ENCODE data around the gene SUMO3. TPM values are rescaled to one million over a fixed set of nuclear protein-coding genes. Genes with fewer than 3 reads are reported as not detected.
A peak's percentile ranks its signal among the peaks of the same experiment; 100 is the strongest.

SUMO3 gene
- total RNA-seq, 1 donor: 102 TPM

DNA sequence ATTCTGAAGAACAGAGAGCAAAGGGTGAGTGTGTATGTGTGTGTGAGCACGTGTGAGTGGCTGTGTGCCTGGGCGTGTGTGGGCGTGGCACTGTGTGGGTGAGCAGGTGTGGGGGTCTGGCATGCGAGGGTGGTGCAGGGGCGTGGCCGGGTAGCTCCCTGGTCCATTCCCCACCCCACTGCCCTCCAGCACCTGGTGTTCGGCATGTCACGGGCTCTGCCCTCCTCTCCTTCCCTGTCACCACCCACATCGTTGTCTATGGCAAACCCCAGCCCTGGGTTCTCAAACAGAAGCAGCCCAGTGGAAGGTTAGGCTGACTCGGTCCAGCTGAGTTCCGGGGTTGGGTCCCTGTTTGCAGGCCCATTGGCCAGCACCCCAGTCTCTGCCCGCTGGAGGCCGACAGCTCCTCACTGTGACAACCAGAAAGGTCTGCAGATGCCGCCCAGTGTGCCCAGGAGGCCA, 56.1 kb downstream of the SUMO3 start:
- no peak for DNase-seq (ENCODE audit: low read depth)
- TF ChIP-seq, protein P1, sequence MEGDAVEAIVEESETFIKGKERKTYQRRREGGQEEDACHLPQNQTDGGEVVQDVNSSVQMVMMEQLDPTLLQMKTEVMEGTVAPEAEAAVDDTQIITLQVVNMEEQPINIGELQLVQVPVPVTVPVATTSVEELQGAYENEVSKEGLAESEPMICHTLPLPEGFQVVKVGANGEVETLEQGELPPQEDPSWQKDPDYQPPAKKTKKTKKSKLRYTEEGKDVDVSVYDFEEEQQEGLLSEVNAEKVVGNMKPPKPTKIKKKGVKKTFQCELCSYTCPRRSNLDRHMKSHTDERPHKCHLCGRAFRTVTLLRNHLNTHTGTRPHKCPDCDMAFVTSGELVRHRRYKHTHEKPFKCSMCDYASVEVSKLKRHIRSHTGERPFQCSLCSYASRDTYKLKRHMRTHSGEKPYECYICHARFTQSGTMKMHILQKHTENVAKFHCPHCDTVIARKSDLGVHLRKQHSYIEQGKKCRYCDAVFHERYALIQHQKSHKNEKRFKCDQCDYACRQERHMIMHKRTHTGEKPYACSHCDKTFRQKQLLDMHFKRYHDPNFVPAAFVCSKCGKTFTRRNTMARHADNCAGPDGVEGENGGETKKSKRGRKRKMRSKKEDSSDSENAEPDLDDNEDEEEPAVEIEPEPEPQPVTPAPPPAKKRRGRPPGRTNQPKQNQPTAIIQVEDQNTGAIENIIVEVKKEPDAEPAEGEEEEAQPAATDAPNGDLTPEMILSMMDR (IDR thresholded peaks at IDR 0.05; ENCODE audit: insufficient read depth, low read depth, low read length): no peak
- no peak overlapping the region for H3K4me3 ChIP-seq (ENCODE audit: low read depth, low read length)

DNA sequence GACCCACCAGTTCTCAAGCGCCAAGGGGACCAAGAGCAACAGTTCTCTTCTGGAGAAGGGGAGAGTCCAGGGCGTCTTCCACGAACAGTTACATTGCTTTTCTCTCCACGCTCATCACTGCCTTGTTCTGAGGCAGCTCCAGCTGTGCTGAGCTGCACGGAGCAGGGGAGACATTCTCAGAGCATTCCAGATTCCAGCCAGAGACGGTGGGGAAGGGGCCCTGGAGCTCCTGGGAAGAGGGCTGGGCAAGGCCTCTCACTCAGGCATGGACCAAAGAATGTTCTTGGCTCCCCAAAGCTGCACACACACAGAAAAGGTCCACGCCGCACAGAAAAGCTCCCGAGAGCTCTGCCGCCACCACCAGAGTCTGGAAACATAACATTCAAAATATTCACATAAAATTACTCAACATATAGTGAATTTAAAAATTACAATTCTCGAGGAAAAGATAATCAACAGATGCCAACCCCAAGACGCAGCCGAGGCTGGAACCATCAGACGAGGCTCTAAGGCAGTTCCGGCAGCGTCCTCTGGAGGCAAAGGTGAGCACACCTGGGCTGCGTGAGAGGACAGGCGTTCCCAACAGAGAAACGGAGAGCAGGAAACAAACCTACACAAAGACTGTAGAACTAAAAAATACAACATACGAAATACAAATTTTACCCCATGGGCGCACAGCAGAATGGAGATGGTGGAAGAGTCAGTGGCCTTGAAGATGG, 56.7 kb downstream of the SUMO3 start:
- no peak for DNase-seq (ENCODE audit: low read depth)
- TF ChIP-seq, protein P1 (IDR thresholded peaks at IDR 0.05; ENCODE audit: insufficient read depth, low read depth, low read length): peak; percentile 22
- no peak overlapping the region for H3K4me3 ChIP-seq (ENCODE audit: low read depth, low read length)

DNA sequence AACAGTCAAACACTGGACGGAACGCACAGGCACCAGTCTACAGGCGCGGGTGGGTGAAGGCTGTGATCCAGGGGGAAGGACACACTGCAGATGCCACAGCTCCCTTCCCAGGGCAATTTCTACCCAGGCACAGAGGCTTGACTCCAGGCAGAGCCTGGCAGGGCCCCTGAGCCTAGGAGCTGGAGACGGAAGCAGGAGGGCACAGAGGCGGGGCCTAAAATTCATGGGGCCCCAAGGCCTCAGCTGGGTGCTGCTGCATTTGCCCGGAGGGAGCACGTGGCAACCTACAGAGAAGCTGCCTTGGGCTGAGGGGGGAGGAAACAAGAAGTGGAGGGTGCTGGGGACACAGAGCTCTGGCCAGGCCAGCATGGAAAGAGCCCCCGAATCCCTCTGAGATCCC, 57.5 kb downstream of the SUMO3 start:
- no peak overlapping the region for H3K4me3 ChIP-seq (ENCODE audit: low read depth, low read length)
- TF ChIP-seq, protein P1 (IDR thresholded peaks at IDR 0.05; ENCODE audit: insufficient read depth, low read depth, low read length): no peak
- DNase-seq (ENCODE audit: low read depth): no peak

DNA sequence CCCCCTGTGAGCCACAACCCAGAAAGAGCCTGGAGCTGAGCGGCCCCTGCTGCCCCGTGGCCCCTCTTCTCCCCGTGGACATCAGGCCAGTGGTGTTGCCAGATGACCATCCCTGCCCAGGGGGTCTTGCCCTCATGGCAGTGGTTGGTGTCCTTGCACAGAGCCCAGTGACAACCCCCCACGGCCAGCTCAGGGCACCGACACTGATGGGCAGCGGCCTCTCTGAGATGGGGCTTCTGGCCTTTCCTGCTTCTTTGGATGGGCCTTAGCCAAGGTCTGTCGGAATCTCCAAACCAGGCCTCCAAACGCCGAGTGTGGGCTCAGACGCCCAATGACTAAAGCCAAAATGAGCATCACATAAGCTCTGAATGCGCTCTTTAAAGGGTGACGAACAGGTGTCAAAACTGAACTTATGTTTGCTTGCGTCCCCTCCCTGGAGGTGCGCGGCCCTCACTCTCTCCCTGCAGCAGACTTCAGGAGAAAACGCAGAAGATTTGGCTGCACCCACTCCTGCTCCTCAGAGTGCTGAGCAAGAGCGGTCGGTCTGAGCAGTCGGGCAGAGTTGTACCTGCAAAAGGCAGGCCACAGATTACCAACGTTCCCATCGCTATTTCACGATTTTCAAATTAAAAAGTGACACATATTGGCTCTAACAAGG, 58.1 kb downstream of the SUMO3 start:
- TF ChIP-seq, protein P1 (IDR thresholded peaks at IDR 0.05; ENCODE audit: insufficient read depth, low read depth, low read length): no peak
- H3K4me3 ChIP-seq (ENCODE audit: low read depth, low read length): no peak overlapping the region
- no peak for DNase-seq (ENCODE audit: low read depth)

DNA sequence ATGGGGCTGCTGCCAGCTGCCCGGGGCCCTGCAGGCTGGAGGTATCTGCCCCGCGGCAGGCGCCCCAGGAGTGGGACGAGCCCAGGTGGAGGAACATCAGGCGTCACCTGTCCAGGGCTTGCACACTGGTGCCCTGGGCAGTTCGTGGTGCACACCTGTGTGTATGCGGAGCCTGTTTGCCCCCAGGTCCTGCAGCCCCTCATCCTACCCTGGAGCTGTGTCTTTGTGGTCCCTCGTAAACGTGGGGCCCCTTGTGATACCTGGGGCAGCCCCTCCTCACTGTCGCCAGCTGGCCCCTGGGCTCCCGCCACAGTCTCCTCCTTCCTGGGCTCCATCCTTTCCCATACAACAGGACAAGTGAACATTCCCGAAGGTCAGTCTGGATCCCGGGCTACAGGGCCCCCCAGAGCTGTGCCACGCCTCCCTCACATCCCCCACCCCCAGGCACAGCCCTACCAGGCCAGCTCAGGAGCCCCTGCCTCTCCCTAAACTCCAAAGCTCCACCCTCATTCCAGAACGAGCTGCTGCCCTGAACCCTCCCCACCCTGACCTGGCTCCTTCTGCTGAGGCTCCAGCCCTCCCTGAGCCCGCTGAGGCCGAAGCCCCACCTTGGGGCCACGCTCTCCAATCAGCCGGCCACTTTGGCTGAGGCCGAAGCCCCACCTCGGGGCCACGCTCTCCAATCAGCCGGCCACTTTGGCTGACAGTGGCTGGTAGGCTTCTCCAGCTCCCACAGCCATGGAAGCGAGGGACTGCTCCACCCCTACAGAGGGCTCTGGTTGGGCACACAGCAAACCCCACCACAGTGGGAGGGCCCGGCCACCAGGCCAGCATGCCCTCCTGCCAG, 58.9 kb downstream of the SUMO3 start:
- DNase-seq (ENCODE audit: low read depth): no peak
- TF ChIP-seq, protein P1 (IDR thresholded peaks at IDR 0.05; ENCODE audit: insufficient read depth, low read depth, low read length): no peak

DNA sequence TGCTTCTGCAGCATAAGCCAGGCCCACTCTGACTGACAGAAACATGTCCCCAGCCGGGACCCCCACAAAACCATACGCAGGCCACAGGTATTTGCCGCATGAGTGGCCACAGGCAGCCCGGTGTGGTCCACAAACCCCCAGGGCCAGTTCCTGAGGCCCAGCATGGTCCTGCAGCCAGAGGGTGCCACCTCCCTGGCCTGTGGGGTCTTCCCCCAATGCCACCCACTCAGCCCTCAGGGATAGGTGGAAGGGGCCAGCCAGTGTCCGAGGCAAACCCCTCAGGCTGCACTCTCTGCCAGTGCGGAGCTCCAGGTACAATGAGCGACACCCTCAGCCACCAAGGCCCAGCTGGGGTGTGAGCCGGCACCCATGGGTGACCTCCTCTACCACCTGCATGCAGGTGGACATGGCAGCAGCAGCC, 59.7 kb downstream of the SUMO3 start:
- H3K4me3 ChIP-seq (ENCODE audit: low read depth, low read length): no peak overlapping the region
- no peak for DNase-seq (ENCODE audit: low read depth)
- TF ChIP-seq, protein P1 (IDR thresholded peaks at IDR 0.05; ENCODE audit: insufficient read depth, low read depth, low read length): no peak

More for the DNA sequence above, 58.9 kb downstream of the SUMO3 start:
- H3K4me3 ChIP-seq (ENCODE audit: low read depth, low read length): no peak overlapping the region
